Liver (tissue), 3 donors: ENCODE data around the gene PLPP2.
"Not testable (repeated sequence)": the region's sequence is repeated elsewhere in the genome, so short reads cannot be mapped to it uniquely, and the experiment has no call there.

ENCODE experiments used
- EGR1 ChIP-seq, 2 donors: IDR thresholded peaks; 2 replicates each; pipeline ENCODE4 v1.6.1; 2016 to 2018; ENCODE audit warnings: antibody characterized with exemption in 2 of 2, low read depth in 2 of 2
- FOXA2 ChIP-seq: IDR thresholded peaks from 2 replicates; pipeline ENCODE4 v1.6.1; 2016; ENCODE audit warnings: antibody characterized with exemption
- JUND ChIP-seq, 2 donors: IDR thresholded peaks; 2 replicates each; pipeline ENCODE4 v1.6.1; 2016; ENCODE audit warnings: antibody characterized with exemption in 2 of 2
- RAD21 ChIP-seq, 2 donors: IDR thresholded peaks; 2 replicates each; pipeline ENCODE4 v1.6.1; 2016; ENCODE audit warnings: antibody characterized with exemption in 2 of 2, mild to moderate bottlenecking in 2 of 2
- SP1 ChIP-seq: IDR thresholded peaks from 2 replicates; pipeline ENCODE4 v1.6.1; 2018; ENCODE audit warnings: antibody characterized with exemption, mild to moderate bottlenecking
- TAF1 ChIP-seq: conservative IDR thresholded peaks from 2 replicates; pipeline ENCODE4 v1.6.1; 2016; ENCODE audit warnings: antibody characterized with exemption, mild to moderate bottlenecking
- TF ChIP-seq, protein P1 (sequence below): fragments of 150-350 bp; IDR thresholded peaks from 2 replicates; pipeline ENCODE4 v1.5.1; 2017; ENCODE audit warnings: improper control_type of control experiment, low read depth, low read length; ENCODE audit not compliant: missing input control
- TF ChIP-seq, protein P2 (sequence below): IDR thresholded peaks from 2 replicates; pipeline ENCODE4 v1.6.1; 2016; ENCODE audit warnings: antibody characterized with exemption
- TF ChIP-seq, protein P3 (sequence below): IDR thresholded peaks from 2 replicates; pipeline ENCODE4 v1.6.1; 2016; ENCODE audit warnings: antibody characterized with exemption
- TF ChIP-seq, protein P4 (sequence below): IDR thresholded peaks from 2 replicates; pipeline ENCODE4 v1.6.1; 2016; ENCODE audit warnings: antibody characterized with exemption
- donor health status: healthy.
- donor health status: healthy.

DNA sequence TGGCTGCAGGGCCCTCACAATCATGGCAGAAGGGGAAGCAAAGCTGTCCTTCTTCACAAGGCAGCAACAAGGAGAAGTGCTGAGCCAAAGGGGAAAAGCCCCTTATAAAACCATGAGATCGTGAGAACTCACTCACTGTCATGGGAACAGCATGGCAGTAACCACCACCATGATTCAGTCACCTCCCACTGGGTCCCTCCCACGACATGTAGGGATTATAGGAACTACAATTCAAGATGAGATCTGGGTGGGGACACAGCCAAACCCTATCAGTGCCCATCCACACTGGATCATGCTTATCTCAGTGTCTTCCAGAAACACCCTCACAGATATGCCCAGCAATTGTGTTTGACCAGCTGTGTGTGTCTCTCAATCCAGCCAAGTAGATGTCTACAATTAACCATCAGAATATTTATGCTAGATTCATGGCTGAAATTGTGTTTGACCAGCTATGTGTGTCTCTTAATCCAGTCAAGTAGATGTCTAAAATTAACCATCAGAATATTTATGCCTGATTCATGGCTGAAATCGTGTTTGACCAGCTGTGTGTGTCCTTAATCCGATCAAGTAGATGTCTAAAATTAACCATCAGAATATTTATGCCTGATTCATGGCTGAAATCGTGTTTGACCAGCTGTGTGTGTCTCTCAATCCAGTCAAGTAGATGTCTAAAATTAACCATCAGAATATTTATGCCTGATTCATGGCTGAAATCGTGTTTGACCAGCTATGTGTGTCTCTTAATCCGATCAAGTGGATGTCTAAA lies 38.6 kb downstream of the PLPP2 start:
- TF ChIP-seq, protein P1, sequence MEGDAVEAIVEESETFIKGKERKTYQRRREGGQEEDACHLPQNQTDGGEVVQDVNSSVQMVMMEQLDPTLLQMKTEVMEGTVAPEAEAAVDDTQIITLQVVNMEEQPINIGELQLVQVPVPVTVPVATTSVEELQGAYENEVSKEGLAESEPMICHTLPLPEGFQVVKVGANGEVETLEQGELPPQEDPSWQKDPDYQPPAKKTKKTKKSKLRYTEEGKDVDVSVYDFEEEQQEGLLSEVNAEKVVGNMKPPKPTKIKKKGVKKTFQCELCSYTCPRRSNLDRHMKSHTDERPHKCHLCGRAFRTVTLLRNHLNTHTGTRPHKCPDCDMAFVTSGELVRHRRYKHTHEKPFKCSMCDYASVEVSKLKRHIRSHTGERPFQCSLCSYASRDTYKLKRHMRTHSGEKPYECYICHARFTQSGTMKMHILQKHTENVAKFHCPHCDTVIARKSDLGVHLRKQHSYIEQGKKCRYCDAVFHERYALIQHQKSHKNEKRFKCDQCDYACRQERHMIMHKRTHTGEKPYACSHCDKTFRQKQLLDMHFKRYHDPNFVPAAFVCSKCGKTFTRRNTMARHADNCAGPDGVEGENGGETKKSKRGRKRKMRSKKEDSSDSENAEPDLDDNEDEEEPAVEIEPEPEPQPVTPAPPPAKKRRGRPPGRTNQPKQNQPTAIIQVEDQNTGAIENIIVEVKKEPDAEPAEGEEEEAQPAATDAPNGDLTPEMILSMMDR = not testable (repeated sequence)
- TF ChIP-seq, protein P2, sequence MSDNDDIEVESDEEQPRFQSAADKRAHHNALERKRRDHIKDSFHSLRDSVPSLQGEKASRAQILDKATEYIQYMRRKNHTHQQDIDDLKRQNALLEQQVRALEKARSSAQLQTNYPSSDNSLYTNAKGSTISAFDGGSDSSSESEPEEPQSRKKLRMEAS = not testable (repeated sequence)
- TF ChIP-seq SP1; RAD21 (IDR thresholded peaks at IDR 0.05); JUND (IDR thresholded peaks at IDR 0.05); FOXA2; EGR1 (IDR thresholded peaks at IDR 0.05; ENCODE audit: low read depth in 2 of 2); TAF1: not testable (repeated sequence)
- TF ChIP-seq, protein P3, sequence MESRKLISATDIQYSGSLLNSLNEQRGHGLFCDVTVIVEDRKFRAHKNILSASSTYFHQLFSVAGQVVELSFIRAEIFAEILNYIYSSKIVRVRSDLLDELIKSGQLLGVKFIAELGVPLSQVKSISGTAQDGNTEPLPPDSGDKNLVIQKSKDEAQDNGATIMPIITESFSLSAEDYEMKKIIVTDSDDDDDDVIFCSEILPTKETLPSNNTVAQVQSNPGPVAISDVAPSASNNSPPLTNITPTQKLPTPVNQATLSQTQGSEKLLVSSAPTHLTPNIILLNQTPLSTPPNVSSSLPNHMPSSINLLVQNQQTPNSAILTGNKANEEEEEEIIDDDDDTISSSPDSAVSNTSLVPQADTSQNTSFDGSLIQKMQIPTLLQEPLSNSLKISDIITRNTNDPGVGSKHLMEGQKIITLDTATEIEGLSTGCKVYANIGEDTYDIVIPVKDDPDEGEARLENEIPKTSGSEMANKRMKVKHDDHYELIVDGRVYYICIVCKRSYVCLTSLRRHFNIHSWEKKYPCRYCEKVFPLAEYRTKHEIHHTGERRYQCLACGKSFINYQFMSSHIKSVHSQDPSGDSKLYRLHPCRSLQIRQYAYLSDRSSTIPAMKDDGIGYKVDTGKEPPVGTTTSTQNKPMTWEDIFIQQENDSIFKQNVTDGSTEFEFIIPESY = not testable (repeated sequence)
- TF ChIP-seq, protein P4, sequence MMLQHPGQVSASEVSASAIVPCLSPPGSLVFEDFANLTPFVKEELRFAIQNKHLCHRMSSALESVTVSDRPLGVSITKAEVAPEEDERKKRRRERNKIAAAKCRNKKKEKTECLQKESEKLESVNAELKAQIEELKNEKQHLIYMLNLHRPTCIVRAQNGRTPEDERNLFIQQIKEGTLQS = not testable (repeated sequence)
